ENCODE data around the gene WNT9A.

DNA sequence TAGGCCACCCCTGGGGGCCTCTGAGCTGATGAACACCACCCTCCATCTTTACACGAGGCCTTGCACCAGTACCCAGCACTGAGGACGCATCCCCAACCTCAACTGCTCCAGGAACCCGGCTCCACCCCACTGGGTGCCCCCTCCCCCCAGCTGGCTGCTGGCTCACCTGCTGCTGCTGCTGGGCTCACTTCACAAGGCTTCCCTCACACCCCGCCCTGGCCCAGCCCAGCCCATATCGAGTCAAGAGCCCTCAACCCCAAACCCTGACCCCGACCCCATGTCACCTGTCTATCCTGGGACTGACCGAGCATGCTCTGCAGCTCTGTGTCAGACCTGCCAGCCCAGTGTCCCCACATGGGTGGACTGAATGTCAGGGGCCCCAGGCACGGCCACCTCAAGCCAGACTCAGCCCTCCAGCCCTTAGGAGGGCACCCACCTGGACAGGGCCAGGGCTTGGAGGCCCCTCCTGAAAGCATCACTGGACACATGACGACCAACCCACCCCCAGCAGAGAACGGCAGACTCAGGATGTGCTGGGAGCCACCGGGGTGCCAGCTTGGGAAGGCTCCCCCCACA is 21.4 kb downstream of the WNT9A start:
- TF ChIP-seq, protein P1, sequence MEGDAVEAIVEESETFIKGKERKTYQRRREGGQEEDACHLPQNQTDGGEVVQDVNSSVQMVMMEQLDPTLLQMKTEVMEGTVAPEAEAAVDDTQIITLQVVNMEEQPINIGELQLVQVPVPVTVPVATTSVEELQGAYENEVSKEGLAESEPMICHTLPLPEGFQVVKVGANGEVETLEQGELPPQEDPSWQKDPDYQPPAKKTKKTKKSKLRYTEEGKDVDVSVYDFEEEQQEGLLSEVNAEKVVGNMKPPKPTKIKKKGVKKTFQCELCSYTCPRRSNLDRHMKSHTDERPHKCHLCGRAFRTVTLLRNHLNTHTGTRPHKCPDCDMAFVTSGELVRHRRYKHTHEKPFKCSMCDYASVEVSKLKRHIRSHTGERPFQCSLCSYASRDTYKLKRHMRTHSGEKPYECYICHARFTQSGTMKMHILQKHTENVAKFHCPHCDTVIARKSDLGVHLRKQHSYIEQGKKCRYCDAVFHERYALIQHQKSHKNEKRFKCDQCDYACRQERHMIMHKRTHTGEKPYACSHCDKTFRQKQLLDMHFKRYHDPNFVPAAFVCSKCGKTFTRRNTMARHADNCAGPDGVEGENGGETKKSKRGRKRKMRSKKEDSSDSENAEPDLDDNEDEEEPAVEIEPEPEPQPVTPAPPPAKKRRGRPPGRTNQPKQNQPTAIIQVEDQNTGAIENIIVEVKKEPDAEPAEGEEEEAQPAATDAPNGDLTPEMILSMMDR (conservative IDR thresholded peaks at IDR 0.05; ENCODE audit: low read depth, low read length) = no peak
- no peak for TF ChIP-seq EZH2 (IDR thresholded peaks at IDR 0.05; ENCODE audit: borderline replicate concordance, low read depth, low read length, poor library complexity, severe bottlenecking)

Data from A673 (cell line).